Left ventricle myocardium superior (tissue), 1 donor: ENCODE data around the gene KLK12. TPM values are rescaled to one million over a fixed set of nuclear protein-coding genes. Genes with fewer than 3 reads are reported as not detected.

ENCODE experiments used
- ATAC-seq: fragments of 200-7000 bp; cut with Tn5 transposase; one replicate; pipeline ENCODE4 v1.9.1; 2020; ENCODE audit warnings: mild to moderate bottlenecking, moderate library complexity
- DNase-seq: peaks from one replicate; pipeline ENCODE4 v3.0.0-alpha.2; 2020
- intact Hi-C: fragments of 100-400 bp; cut with micrococcal nuclease; formaldehyde crosslinking; loops from one replicate; pipeline ENCODE4 v1.11.0; 2022
- long read RNA-seq: library from polyadenylated mRNA; unstranded; transcript quantifications from one replicate; pipeline ENCODE4 v2.0.0, GENCODE V29; 2021
- total RNA-seq: library from RNA; stranded (reverse); fragmentation: NEBNext Ultra II Directional; extraction: Animal tissue kit (Norgen Biotek cat#: 25700); gene quantifications from one replicate; pipeline ENCODE4 v1.2.1, GENCODE V29; 2021
- donor health status: DM: no; HTN: yes; CAD: no; lungs with severe emphysema.

KLK12 gene, protein sequence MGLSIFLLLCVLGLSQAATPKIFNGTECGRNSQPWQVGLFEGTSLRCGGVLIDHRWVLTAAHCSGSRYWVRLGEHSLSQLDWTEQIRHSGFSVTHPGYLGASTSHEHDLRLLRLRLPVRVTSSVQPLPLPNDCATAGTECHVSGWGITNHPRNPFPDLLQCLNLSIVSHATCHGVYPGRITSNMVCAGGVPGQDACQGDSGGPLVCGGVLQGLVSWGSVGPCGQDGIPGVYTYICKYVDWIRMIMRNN
- not detected for total RNA-seq
- long read RNA-seq = 0 reads

GRCh38 chr19:51034704-51035103 lies at the start of gene KLK12:
Gene KLK12 (minus strand): TSS chr19:51035002. CDS start chr19:51034621, 381 bp downstream.
- DNase-seq = no peak

GRCh38 chr19:51084505-51084904 lies 49.7 kb upstream of the KLK12 start:
- intact Hi-C loops = no loop called here
- DNase-seq (no peak), ATAC-seq (no peak)

More at GRCh38 chr19:51034704-51035103, at the start of gene KLK12:
- no peak for ATAC-seq
- intact Hi-C loops = no loop called here

GRCh38 chr19:51083783-51084182 lies 49.0 kb upstream of the KLK12 start:
- intact Hi-C loops = no loop called here
- no peak for DNase-seq
- ATAC-seq = no peak

GRCh38 chr19:51083181-51083580 lies 48.4 kb upstream of the KLK12 start:
- intact Hi-C loops = no loop called here
- no peak for DNase-seq
- ATAC-seq = no peak

DNA sequence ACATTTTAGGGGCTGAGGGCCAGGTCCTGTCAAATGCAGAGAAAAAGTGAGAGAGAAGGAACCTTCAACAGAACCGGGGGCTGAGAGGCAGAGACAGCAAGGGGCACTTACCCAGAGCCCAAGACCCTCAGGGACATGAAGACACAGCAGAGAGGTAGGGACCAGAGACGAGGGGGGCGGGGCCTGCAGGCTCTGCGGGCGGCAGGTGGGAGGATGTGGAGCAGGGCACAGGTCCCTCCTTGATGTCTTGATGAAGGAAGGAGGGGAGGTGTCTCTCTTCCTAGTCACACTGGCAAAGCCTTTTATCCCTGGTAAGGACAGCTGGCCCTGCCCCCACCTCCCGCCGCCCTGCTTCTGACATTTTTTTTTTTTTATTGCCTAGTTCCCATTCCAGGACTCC lies 47.8 kb upstream of the KLK12 start, which contains the start of gene KLK14:
Gene KLK14 (minus strand): TSS at position 277 of the 400 bp plus-strand sequence. CDS start 273 bp downstream, at position 4.
- ATAC-seq (no peak), DNase-seq (no peak)
- intact Hi-C loops = no loop called here

- ATAC-seq = no peak
- no peak for DNase-seq
- intact Hi-C loops = no loop called here
Observed at GRCh38 chr19:51081476-51081875, 46.7 kb upstream of the KLK12 start.

GRCh38 chr19:51079481-51080110 lies 44.8 kb upstream of the KLK12 start:
- intact Hi-C loops = no loop called here
- peak; percentile 93 for ATAC-seq
- DNase-seq = peak; percentile 86

DNA sequence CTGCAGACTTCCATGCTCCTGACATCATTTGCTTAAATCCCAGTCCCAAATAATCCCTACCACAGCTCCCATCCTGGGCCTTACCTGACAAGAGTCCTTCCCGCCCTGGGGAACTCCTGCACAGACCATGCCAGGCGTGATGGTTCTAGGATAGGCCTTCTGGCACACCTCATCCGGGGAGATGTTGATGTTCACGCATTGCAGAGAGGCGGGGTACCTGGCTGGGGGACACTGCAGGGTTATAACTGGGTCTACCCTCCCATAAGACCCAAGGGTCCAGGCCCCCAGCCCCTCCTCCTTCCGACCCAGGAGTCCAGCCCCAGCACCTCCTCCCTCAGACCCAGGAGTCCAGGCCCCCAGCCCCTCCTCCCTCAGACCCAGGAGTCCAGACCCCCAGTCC lies 43.9 kb upstream of the KLK12 start:
- ATAC-seq (no peak), DNase-seq (no peak)
- intact Hi-C loops = no loop called here

- DNase-seq (no peak), ATAC-seq (no peak)
- intact Hi-C loops = no loop called here
Observed at GRCh38 chr19:51078104-51078503, 43.3 kb upstream of the KLK12 start.

DNA sequence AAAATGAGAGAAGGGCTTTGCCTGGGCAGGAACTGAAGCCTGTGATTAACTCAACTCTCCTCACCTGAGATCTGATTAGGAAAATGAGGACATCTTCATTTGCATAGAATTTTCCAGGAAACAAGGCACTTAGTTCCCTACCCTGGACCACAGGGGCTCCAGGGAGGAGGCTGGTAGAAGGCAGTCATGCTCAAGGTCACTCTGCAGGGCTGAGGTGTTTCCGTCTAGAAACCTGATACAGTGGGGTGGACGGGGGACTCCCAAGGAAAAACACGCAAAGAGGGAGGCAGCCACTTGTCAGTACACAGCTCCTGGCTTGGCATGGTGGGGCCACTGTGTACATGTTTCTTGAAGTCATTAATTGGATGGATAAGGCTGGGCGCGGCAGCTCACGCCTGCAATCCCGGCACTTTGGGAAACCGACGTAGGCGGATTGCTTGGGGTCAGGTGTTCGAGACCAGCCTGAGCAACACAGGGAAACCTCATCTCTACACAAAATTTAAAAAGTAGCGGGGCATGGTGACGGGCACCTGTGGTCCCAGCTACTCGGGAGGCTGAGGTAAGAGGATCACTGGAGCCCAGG lies 41.9 kb upstream of the KLK12 start:
- intact Hi-C loops = no loop called here
- no peak for DNase-seq

DNA sequence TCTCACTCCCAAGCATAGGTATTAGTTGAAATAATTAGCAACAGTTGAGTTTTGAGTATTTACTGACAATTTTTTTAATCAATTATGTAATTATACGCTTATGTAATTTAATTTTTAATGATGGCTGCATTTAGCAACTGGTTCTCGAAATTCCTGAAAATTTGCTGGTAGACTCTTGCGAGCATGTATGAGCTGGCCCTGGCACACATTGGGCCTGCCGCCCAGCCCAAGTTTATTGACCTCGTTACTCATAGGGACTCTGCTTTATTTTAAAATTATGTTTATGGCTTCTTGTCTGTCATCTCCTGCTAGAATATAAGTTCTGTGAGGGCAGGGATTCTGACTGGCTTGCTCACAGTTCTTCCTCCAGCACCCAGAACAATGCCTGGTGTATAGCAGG lies 41.2 kb upstream of the KLK12 start:
- ATAC-seq (no peak), DNase-seq (no peak)
- intact Hi-C loops = no loop called here

More for the DNA sequence above, 41.9 kb upstream of the KLK12 start:
- ATAC-seq = no peak

DNA sequence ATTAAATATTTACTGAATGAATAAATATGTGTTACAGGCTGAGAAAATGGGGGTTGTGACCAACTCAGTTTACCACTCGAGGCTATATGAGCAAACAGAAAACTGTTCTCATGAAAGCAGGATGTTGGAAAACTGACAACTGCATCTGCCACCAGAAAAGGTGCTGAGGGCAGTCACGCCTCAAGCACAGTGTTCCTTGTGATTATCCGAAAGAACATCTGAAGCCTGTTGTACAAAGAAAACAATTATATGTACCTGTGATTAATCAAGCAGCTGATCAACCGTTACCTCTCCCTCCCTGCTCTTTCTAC lies 36.2 kb upstream of the KLK12 start:
- DNase-seq = no peak
- no peak for ATAC-seq
- intact Hi-C loops = no loop called here

- intact Hi-C loops = no loop called here
- DNase-seq (no peak), ATAC-seq (no peak)
Observed at GRCh38 chr19:51070334-51071094, 35.7 kb upstream of the KLK12 start.

- intact Hi-C loops = no loop called here
- no peak for ATAC-seq
- DNase-seq = no peak
Observed at GRCh38 chr19:51066393-51067186, 31.8 kb upstream of the KLK12 start.

GRCh38 chr19:51065221-51065960 lies 30.6 kb upstream of the KLK12 start:
- DNase-seq (no peak), ATAC-seq (no peak)
- intact Hi-C loops = no loop called here

- peak; percentile 62 for DNase-seq
- intact Hi-C loops = no loop called here
- ATAC-seq = peak; percentile 85
Observed at GRCh38 chr19:51064534-51065220, 29.9 kb upstream of the KLK12 start, which contains the start of gene KLK13. Gene KLK13 (minus strand): TSS chr19:51065092. CDS start chr19:51065067, 25 bp downstream.

GRCh38 chr19:51063664-51064063 lies 28.9 kb upstream of the KLK12 start:
- DNase-seq (no peak), ATAC-seq (no peak)
- intact Hi-C loops = no loop called here

DNA sequence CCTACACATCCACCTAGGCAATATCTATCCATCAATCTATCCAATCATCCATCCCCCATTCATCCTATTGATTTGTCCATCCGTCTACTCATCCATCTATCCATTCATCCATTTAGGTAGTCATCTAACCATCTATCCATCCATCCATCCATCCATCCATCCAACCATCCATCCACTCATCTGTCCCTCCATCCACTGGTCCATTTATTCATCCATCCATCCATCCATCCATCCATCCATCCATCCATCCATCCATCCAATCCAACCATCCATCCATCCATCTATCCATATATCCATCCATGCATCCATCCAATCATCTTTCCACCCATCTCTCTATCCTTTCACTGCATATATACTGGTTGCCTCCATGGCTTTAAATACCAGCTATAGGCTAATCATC lies 26.2 kb upstream of the KLK12 start:
- DNase-seq (no peak), ATAC-seq (no peak)
- intact Hi-C loops = no loop called here
